Ascending aorta (tissue), 2 donors: ENCODE measurements around the gene TMIGD1. TPM values are rescaled to one million over a fixed set of nuclear protein-coding genes. Genes with fewer than 3 reads are reported as not detected.

Experiments
- DNase-seq, 2 donors: peaks; one replicate each; pipeline ENCODE4 v3.0.0-alpha.2; 2019; ENCODE audit warnings: low spot score in 2 of 2
- H3K27ac ChIP-seq, 2 donors: fragments of 200-600 bp; sonication (generic); one replicate each; pipeline ENCODE4 v1.5.1; 2016 to 2017; ENCODE audit warnings: mild to moderate bottlenecking in 1 of 2
- H3K27me3 ChIP-seq: fragments of 200-600 bp; sonication (generic); one replicate; pipeline ENCODE4 v1.5.1; 2017
- H3K36me3 ChIP-seq, 2 donors: fragments of 200-600 bp; sonication (generic); one replicate each; pipeline ENCODE4 v1.5.1; 2016
- H3K4me1 ChIP-seq, 2 donors: fragments of 200-600 bp; sonication (generic); one replicate each; pipeline ENCODE4 v1.5.1; 2016 to 2017; ENCODE audit warnings: mild to moderate bottlenecking in 1 of 2
- H3K4me3 ChIP-seq, 2 donors: fragments of 200-600 bp; sonication (generic); one replicate each; pipeline ENCODE4 v1.5.1; 2016 to 2017; ENCODE audit warnings: mild to moderate bottlenecking in 1 of 2
- H3K9me3 ChIP-seq, 2 donors: fragments of 200-600 bp; sonication (generic); one replicate each; pipeline ENCODE4 v1.5.1; 2016
- intact Hi-C: fragments of 100-400 bp; cut with DNase I; formaldehyde crosslinking; loops from one replicate; pipeline ENCODE4 v1.15.1; 2023
- total RNA-seq: library from RNA; depleted of rRNA; stranded (reverse); fragments of >200 nt; gene quantifications from one replicate; pipeline ENCODE4 v1.1.0, GENCODE V29; 2016
- TF ChIP-seq, protein P1 (sequence below), 3 experiments: fragments of 200-600 bp in 2 of 3; fragments of 450-650 bp in 1 of 3; sonication (generic) in 2 of 3; IDR thresholded peaks; one replicate each; pipeline ENCODE4 v1.5.1; 2016 to 2019; ENCODE audit warnings: antibody characterized with exemption in 3 of 3, mild to moderate bottlenecking in 1 of 3, moderate library complexity in 1 of 3

The TMIGD1 gene
- total RNA-seq, 1 donor from 2014 or later = not detected

DNA sequence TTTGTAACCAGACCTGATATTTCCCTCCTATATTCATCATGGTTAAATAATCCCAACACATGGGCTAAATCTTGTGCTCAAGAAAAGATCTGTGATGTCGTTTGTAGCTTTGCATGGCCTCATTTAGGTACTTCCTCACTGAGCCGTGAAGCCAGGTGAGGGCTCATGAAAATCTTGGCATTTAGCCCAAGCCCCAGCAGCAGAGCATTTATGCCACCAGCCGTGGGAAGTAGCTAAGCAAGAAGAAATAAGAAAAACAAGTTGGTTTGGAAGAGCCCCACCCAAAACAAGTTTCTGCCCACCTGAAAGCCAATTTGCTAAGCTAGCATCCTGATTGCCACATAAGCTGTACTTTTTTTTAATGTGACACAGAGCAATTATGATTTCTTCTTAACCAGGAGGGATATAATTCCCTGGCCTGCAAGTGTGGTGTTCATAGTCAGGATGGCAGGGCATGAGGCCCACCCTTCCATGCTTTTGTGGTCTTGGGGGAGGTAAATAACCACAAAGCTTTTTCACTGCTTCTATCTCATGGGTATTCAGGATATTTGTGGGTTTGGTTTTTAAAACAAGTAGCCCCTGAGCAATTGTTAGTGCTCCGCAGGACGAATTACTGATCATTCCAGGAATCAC lies 10.5 kb downstream of the TMIGD1 start:
- intact Hi-C loops = no loop called here
- H3K36me3 ChIP-seq = no peaks in the 10 kb centered on the region
- DNase-seq = no peak

DNA sequence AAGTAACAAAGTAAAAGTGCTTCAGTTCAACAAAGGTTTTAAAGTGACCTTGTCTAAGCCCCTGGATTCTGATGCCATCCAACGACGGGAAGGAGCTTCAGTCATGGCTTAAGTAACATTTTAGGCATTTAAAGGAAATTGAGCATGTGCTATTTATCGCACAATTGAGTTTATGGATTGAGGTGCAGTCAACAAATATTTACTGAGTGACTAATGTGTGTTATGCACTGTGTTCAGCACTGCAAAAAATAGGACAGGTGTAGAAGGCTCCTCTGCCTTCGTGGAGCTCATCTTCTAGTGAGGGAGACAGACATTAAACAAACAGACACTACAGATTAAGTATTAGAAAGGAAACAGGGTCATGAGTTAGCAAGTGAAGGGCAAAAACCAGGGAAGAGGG lies 12.5 kb downstream of the TMIGD1 start:
- no peaks in the 10 kb centered on the region for H3K36me3 ChIP-seq
- no peaks in the 10 kb centered on the region for H3K4me1 ChIP-seq
- intact Hi-C loops = no loop called here
- TF ChIP-seq, protein P1, sequence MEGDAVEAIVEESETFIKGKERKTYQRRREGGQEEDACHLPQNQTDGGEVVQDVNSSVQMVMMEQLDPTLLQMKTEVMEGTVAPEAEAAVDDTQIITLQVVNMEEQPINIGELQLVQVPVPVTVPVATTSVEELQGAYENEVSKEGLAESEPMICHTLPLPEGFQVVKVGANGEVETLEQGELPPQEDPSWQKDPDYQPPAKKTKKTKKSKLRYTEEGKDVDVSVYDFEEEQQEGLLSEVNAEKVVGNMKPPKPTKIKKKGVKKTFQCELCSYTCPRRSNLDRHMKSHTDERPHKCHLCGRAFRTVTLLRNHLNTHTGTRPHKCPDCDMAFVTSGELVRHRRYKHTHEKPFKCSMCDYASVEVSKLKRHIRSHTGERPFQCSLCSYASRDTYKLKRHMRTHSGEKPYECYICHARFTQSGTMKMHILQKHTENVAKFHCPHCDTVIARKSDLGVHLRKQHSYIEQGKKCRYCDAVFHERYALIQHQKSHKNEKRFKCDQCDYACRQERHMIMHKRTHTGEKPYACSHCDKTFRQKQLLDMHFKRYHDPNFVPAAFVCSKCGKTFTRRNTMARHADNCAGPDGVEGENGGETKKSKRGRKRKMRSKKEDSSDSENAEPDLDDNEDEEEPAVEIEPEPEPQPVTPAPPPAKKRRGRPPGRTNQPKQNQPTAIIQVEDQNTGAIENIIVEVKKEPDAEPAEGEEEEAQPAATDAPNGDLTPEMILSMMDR (IDR thresholded peaks at IDR 0.05) = no peak
- no peak overlapping the region for H3K27ac ChIP-seq
- DNase-seq = no peak
- H3K9me3 ChIP-seq = no peaks in the 10 kb centered on the region
- H3K27me3 ChIP-seq = no peaks in the 10 kb centered on the region
- H3K4me3 ChIP-seq = no peak overlapping the region

More for the DNA sequence above, 10.5 kb downstream of the TMIGD1 start:
- H3K4me3 ChIP-seq = no peak overlapping the region
- no peak overlapping the region for H3K27ac ChIP-seq
- H3K4me1 ChIP-seq = no peaks in the 10 kb centered on the region
- no peaks in the 10 kb centered on the region for H3K9me3 ChIP-seq
- no peaks in the 10 kb centered on the region for H3K27me3 ChIP-seq
- TF ChIP-seq, protein P1 (IDR thresholded peaks at IDR 0.05) = no peak

DNA sequence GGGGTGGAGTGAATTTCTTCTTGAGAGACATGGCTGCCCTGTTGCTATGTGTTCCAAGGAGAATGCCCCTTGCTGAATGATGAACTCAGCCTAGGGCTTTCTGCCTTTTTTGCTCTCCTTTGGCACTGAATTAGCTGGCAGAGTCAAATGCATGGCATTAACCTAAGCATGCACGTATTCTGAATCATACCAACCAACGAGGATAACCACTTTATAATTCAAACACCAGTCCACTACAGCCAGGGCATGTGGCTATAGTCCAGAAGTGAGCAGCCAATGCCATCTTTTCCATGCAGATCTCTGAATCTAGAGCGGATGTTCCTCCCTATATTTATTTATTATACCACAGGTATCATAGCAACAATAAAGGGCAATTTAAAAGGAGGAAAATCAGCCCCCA lies 15.7 kb downstream of the TMIGD1 start:
- no peak overlapping the region for H3K27ac ChIP-seq
- DNase-seq = no peak
- intact Hi-C loops = no loop called here

DNA sequence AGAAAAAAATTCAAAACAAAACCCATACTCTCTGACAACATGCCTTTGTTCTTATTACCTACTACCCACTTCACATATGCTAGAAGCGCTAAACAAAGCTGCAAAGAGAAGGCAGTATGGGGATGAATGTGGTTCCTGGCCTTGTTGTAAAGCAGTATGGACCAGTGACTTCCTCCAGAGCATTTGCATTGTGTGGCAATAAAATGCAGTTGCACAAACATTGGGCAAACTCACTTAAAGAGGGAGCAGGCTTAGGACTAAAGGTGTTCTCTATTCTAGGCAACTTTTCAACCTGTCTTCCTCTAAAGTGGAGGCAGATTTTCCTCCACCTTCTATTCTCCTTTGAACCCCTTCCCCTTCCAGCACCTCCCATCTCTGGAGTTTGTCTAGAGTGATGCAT lies 17.1 kb downstream of the TMIGD1 start:
- Histone ChIP-seq H3K4me1 (no peaks in the 10 kb centered on the region), H3K27me3 (no peaks in the 10 kb centered on the region), H3K36me3 (no peaks in the 10 kb centered on the region), H3K27ac (no peak overlapping the region), H3K4me3 (no peak overlapping the region), H3K9me3 (no peaks in the 10 kb centered on the region)
- intact Hi-C loops = no loop called here
- DNase-seq = no peak
- TF ChIP-seq, protein P1 (IDR thresholded peaks at IDR 0.05) = no peak

More for the DNA sequence above, 15.7 kb downstream of the TMIGD1 start:
- TF ChIP-seq, protein P1 (IDR thresholded peaks at IDR 0.05) = no peak
- Histone ChIP-seq H3K4me1 (no peaks in the 10 kb centered on the region), H3K27me3 (no peaks in the 10 kb centered on the region), H3K9me3 (no peaks in the 10 kb centered on the region), H3K4me3 (no peak overlapping the region), H3K36me3 (no peaks in the 10 kb centered on the region)

DNA sequence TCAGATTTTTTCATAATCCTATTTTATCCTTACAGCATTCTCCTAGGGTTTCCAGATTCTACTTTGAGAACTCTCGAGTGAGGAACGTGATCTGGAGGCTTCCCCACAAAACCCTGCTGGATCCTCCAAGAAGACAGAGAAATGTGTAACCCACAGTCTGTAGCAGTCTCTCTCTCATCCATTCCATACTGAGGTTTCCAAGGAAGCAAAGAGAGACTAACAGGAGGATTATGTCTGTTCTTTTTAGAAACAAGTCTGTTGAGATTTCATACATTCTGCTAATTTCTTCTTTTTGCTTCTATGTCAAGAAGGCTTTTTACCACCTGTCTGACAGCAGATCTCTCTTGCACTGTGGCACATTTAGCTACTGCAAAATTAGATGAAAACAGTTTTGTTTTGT lies 18.8 kb downstream of the TMIGD1 start:
- H3K4me3 ChIP-seq = no peak overlapping the region
- no peaks in the 10 kb centered on the region for H3K4me1 ChIP-seq
- no peaks in the 10 kb centered on the region for H3K9me3 ChIP-seq
- H3K36me3 ChIP-seq = no peaks in the 10 kb centered on the region
- H3K27ac ChIP-seq = no peak overlapping the region
- intact Hi-C loops = no loop called here
- H3K27me3 ChIP-seq = no peaks in the 10 kb centered on the region
- no peak for DNase-seq
- TF ChIP-seq, protein P1 (IDR thresholded peaks at IDR 0.05) = no peak

DNA sequence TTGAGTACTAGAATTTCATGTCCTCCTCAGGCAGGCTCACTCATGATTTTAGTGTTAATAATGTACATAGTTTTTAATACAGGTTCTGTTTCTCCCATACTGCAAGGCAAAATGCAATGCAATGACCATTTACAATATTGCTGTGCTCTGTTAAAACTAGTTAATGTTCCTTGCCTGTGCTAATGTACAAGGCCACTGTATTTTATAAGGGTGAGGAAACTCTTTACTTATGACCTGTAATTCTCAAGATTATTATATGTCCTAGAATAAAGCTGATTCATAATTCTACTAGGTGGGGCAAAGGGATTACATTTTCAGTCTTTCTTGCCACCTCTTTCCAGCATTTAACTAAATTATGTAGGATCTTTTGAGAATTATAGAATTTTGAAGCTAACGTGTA lies 19.4 kb downstream of the TMIGD1 start:
- H3K4me3 ChIP-seq = no peak overlapping the region
- H3K9me3 ChIP-seq = no peaks in the 10 kb centered on the region
- no peaks in the 10 kb centered on the region for H3K27me3 ChIP-seq
- H3K27ac ChIP-seq = no peak overlapping the region
- intact Hi-C loops = no loop called here
- no peaks in the 10 kb centered on the region for H3K4me1 ChIP-seq
- TF ChIP-seq, protein P1 (IDR thresholded peaks at IDR 0.05) = no peak
- DNase-seq = no peak
- no peaks in the 10 kb centered on the region for H3K36me3 ChIP-seq
